Measurements from ENCODE around the gene SLC4A7. TPM values are rescaled to one million over a fixed set of nuclear protein-coding genes. Genes with fewer than 3 reads are reported as not detected.

Gene SLC4A7
- total RNA-seq, 4 donors from 2014 or later, result 23.1 to 62.9 (median 43.6) TPM

DNA sequence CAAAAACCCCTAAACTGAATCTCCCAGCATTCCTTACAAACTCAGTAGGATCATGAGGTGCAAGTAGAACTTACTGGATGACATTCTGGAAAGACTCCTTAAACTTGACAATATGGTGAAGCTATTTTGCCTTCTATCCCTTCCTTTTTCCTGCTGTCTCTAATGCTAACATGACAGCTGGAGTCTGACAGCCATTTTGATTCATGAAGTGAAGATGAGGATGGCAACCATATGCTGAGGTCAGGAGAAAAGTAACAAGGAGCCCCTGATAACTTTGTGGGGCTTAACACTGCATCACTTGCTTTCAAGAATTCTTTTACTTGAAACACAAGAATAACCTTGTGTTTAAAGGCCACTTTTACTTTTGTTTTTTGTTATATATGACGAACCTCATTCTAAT lies 100.0 kb downstream of the SLC4A7 start:
- TF ChIP-seq CTCF (IDR thresholded peaks at IDR 0.05), result no peak
- no peak for TF ChIP-seq POLR2AphosphoS5 (IDR thresholded peaks at IDR 0.05)
- TF ChIP-seq POLR2A (IDR thresholded peaks at IDR 0.05), result no peak
- TF ChIP-seq EP300 (IDR thresholded peaks at IDR 0.05), result no peak
- no peaks in the 10 kb centered on the region for H3K9me3 ChIP-seq
- H3K27ac ChIP-seq, result no peak overlapping the region
- peaks cover 0 to 7% (median 0%) of the 10 kb centered on the region in 3 donors for H3K4me1 ChIP-seq
- ATAC-seq, result no peak
- peaks cover 0 to 39% of the 10 kb centered on the region in 2 donors for H3K36me3 ChIP-seq
- no peaks in the 10 kb centered on the region for H3K27me3 ChIP-seq
- WGBS, 2 donors (ENCODE audit: low coverage in 1 of 2), result 86 to 95% methylated on average over 1 of the region's 1 CpG
- no peak overlapping the region for H3K4me3 ChIP-seq

DNA sequence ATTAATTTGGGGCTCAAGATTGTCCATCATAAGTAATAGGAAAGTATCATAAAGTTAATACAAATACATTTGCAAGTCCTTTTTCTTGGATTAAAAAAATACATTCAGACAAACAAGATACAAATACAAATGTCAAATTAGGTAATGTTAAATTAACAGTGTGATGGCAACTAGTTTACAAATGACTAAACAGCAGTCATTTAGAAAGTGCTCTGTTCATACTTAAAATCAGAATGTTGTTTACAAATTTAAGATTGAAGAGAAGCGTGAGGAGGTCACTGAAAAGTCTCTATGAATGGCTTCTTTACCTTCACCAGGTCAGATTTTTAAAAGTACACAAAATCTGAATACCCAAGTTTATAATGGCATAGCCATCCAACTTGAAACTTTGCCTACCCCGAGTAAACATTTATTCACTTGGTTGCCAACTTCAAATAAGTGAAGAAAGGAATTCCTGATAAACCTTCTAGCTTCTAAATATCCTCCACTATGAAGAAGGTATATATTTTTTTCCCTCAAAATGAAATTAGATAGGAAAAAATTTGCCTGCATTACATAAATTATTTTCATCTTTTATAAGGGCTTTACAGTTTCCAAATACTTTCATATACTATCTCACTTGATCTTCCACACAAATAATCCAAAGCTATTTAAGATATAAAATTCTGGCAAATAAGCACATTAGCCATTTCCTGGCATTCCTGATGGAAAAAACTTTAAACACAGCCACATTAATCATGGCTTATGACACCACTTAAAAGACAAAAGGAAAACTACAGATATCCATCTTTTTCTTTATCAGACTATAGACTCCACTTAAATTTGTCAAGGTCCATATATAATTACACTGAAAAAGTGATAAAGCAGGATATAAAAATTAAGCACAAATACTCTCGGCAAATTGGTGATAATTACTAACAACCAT lies 103.5 kb downstream of the SLC4A7 start:
- Histone ChIP-seq H3K27me3 (no peaks in the 10 kb centered on the region), H3K4me3 (no peak overlapping the region), H3K36me3 (peaks cover 0 to 48% of the 10 kb centered on the region in 2 donors), H3K27ac (no peak overlapping the region), H3K4me1 (no peaks in the 10 kb centered on the region), H3K9me3 (no peaks in the 10 kb centered on the region)
- no peak for ATAC-seq
- WGBS, 2 donors (ENCODE audit: low coverage in 1 of 2), result 47 to 79% methylated on average over 3 of the region's 3 CpGs
- no peak for TF ChIP-seq EP300 (IDR thresholded peaks at IDR 0.05)
- no peak for TF ChIP-seq CTCF (IDR thresholded peaks at IDR 0.05)
- no peak for TF ChIP-seq POLR2A (IDR thresholded peaks at IDR 0.05)
- no peak for TF ChIP-seq POLR2AphosphoS5 (IDR thresholded peaks at IDR 0.05)

- TF ChIP-seq POLR2A (IDR thresholded peaks at IDR 0.05), result no peak
- no peak for TF ChIP-seq EP300 (IDR thresholded peaks at IDR 0.05)
- H3K9me3 ChIP-seq, result no peaks in the 10 kb centered on the region
These were observed 105.9 kb downstream of the SLC4A7 start for GRCh38 chr3:27378331-27378730.

DNA sequence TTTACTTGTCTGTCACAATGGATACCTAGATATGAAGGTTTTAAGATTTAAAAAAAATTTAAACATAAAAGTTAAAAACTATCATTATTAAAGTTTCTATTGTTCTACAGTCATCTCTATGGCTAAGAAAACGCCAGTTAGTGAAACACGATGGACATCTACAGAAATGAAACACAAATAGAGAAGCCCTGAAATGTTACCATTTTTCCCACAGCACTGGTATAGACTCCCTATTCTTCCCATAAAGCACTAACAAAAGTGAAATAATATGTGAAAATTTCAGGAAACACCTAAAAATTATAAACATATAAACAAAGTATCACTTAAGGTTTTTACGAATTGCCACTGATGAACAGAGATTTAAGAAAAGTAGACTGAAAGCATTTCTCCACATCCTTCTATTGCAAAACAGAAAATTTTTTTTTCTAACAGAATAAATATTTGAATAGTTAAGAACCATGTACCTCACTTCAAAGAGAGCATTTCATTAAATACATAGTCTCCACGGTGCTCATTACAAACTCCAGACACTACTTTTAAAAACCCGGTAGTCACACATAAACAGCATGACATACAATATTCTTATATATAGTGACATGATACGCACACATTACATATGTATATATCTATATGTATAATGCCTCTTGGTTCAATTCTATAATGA lies 107.9 kb downstream of the SLC4A7 start:
- Histone ChIP-seq H3K27me3 (no peaks in the 10 kb centered on the region), H3K4me3 (no peak overlapping the region), H3K27ac (no peak overlapping the region), H3K36me3 (peaks cover 0 to 13% of the 10 kb centered on the region in 2 donors), H3K9me3 (no peaks in the 10 kb centered on the region), H3K4me1 (no peaks in the 10 kb centered on the region)
- WGBS, 2 donors (ENCODE audit: low coverage in 1 of 2), result 88 to 94% methylated on average over 6 of the region's 6 CpGs
- no peak for ATAC-seq
- no peak for TF ChIP-seq CTCF (IDR thresholded peaks at IDR 0.05)
- TF ChIP-seq POLR2AphosphoS5 (IDR thresholded peaks at IDR 0.05), result no peak
- TF ChIP-seq EP300 (IDR thresholded peaks at IDR 0.05), result no peak
- no peak for TF ChIP-seq POLR2A (IDR thresholded peaks at IDR 0.05)

More at GRCh38 chr3:27378331-27378730, 105.9 kb downstream of the SLC4A7 start:
- Histone ChIP-seq H3K27ac (no peak overlapping the region), H3K27me3 (no peaks in the 10 kb centered on the region), H3K4me1 (no peaks in the 10 kb centered on the region), H3K4me3 (no peak overlapping the region), H3K36me3 (peaks cover 0 to 30% of the 10 kb centered on the region in 2 donors)
- no peak for ATAC-seq

GRCh38 chr3:27368831-27369607 lies 115.2 kb downstream of the SLC4A7 start, which contains the start of gene NEK10:
TSS of gene NEK10 (minus strand) at chr3:27369383. CDS start at chr3:27352882, 16,501 bp downstream.
- peak; percentile 27 for TF ChIP-seq POLR2AphosphoS5 (IDR thresholded peaks at IDR 0.05)
- TF ChIP-seq POLR2A (IDR thresholded peaks at IDR 0.05), result no peak
- peak in 2 of 4 experiments; percentile 24 to 30 for TF ChIP-seq CTCF (IDR thresholded peaks at IDR 0.05)
- no peak for TF ChIP-seq EP300 (IDR thresholded peaks at IDR 0.05)
- H3K4me1 ChIP-seq, result peaks cover 0 to 13% (median 0%) of the 10 kb centered on the region in 3 donors
- H3K4me3 ChIP-seq, result peak within 1 kb of the TSS; percentile 60 to 64
- 9% methylated on average over 11 of the region's 48 CpGs for WGBS, 2 donors (ENCODE audit: low coverage in 1 of 2)
- ATAC-seq, result peak; percentile 98
- no peaks in the 10 kb centered on the region for H3K36me3 ChIP-seq
- H3K27me3 ChIP-seq, result no peaks in the 10 kb centered on the region
- H3K9me3 ChIP-seq, result no peaks in the 10 kb centered on the region
- peak within 1 kb of the TSS in 1 of 4 donors; percentile 30 for H3K27ac ChIP-seq
